Measurements from ENCODE around the gene CACNA1E. TPM values are rescaled to one million over a fixed set of nuclear protein-coding genes. Genes with fewer than 3 reads are reported as not detected.
A peak's percentile ranks its signal among the peaks of the same experiment; 100 is the strongest.

The CACNA1E gene
- 0.88 TPM for total RNA-seq
- long read RNA-seq: 0 reads

GRCh38 chr1:181483285-181484195 lies at the start of gene CACNA1E:
TSS of gene CACNA1E (plus strand) at chr1:181483517. CDS start at chr1:181483745, 228 bp downstream.
- H3K27me3 ChIP-seq (ENCODE audit: low read depth): peaks cover 95% of the 10 kb centered on the region
- H3K27ac ChIP-seq (replicated peaks): no peak within 1 kb of the TSS
- H3K9me3 ChIP-seq (replicated peaks): no peaks in the 10 kb centered on the region
- H3K4me1 ChIP-seq: peaks cover 25% of the 10 kb centered on the region
- intact Hi-C loops (cut with micrococcal nuclease): loop anchor here (5.0 kb wide), 1 partner anchor 194 kb away; no protein-coding TSS in a partner anchor
- no peak for DNase-seq
- peak within 1 kb of the TSS; percentile 35 for H3K4me3 ChIP-seq
- no peak for TF ChIP-seq CTCF (IDR thresholded peaks at IDR 0.05; ENCODE audit: borderline replicate concordance)
- H3K36me3 ChIP-seq: no peaks in the 10 kb centered on the region

- peaks cover 39% of the 10 kb centered on the region for H3K27me3 ChIP-seq (ENCODE audit: low read depth)
- no peak for TF ChIP-seq CTCF (IDR thresholded peaks at IDR 0.05; ENCODE audit: borderline replicate concordance)
- H3K4me1 ChIP-seq: peaks cover 11% of the 10 kb centered on the region
- H3K9me3 ChIP-seq (replicated peaks): no peaks in the 10 kb centered on the region
- H3K4me3 ChIP-seq: no peak overlapping the region
- DNase-seq: no peak
- intact Hi-C loops (cut with micrococcal nuclease): no loop called here
- no peaks in the 10 kb centered on the region for H3K36me3 ChIP-seq
- no peak overlapping the region for H3K27ac ChIP-seq (replicated peaks)
Observed at GRCh38 chr1:181433931-181434330, 49.4 kb upstream of the CACNA1E start.

GRCh38 chr1:181438013-181438412 lies 45.3 kb upstream of the CACNA1E start:
- Histone ChIP-seq H3K27me3 (ENCODE audit: low read depth) (peaks cover 53% of the 10 kb centered on the region), H3K27ac (replicated peaks) (no peak overlapping the region), H3K4me1 (peaks cover 11% of the 10 kb centered on the region), H3K36me3 (no peaks in the 10 kb centered on the region), H3K9me3 (replicated peaks) (no peaks in the 10 kb centered on the region), H3K4me3 (no peak overlapping the region)
- DNase-seq: no peak
- no peak for TF ChIP-seq CTCF (IDR thresholded peaks at IDR 0.05; ENCODE audit: borderline replicate concordance)
- intact Hi-C loops (cut with micrococcal nuclease): no loop called here

- Histone ChIP-seq H3K4me1 (no peaks in the 10 kb centered on the region), H3K27me3 (ENCODE audit: low read depth) (peaks cover 34% of the 10 kb centered on the region), H3K36me3 (no peaks in the 10 kb centered on the region), H3K9me3 (replicated peaks) (no peaks in the 10 kb centered on the region), H3K27ac (replicated peaks) (no peak overlapping the region), H3K4me3 (no peak overlapping the region)
- TF ChIP-seq CTCF (IDR thresholded peaks at IDR 0.05; ENCODE audit: borderline replicate concordance): no peak
- intact Hi-C loops (cut with micrococcal nuclease): no loop called here
- DNase-seq: no peak
Observed at GRCh38 chr1:181440510-181440909, 42.8 kb upstream of the CACNA1E start.

- Histone ChIP-seq H3K36me3 (no peaks in the 10 kb centered on the region), H3K4me1 (no peaks in the 10 kb centered on the region), H3K27ac (replicated peaks) (no peak overlapping the region), H3K4me3 (no peak overlapping the region), H3K27me3 (ENCODE audit: low read depth) (peaks cover 35% of the 10 kb centered on the region), H3K9me3 (replicated peaks) (no peaks in the 10 kb centered on the region)
- no peak for DNase-seq
- TF ChIP-seq CTCF (IDR thresholded peaks at IDR 0.05; ENCODE audit: borderline replicate concordance): no peak
- intact Hi-C loops (cut with micrococcal nuclease): no loop called here
Observed at GRCh38 chr1:181442181-181442525, 41.2 kb upstream of the CACNA1E start.
